HEK293 (cell line): ENCODE results near the gene BRD8.

Experiments used
- ELK4 ChIP-seq: IDR thresholded peaks from 2 replicates; pipeline ENCODE4 v1.6.1; 2011; ENCODE audit warnings: mild to moderate bottlenecking, low read depth, low read length, borderline replicate concordance
- IKZF3 ChIP-seq: fragments of 450-650 bp; IDR thresholded peaks from 2 replicates; pipeline ENCODE4 v1.5.0; 2018; ENCODE audit warnings: missing biosample characterization, mild to moderate bottlenecking, missing genetic modification characterization, moderate library complexity
- KLF7 ChIP-seq: fragments of 450-650 bp; formaldehyde crosslinking; IDR thresholded peaks from 2 replicates; pipeline ENCODE4 v1.5.1; 2016; ENCODE audit warnings: missing biosample characterization, missing genetic modification characterization, borderline replicate concordance
- PBX3 ChIP-seq: sonication (generic); formaldehyde crosslinking; IDR thresholded peaks from 2 replicates; pipeline ENCODE4 v1.8.1; 2022; ENCODE audit warnings: mild to moderate bottlenecking, moderate library complexity, missing genetic modification reagents
- PRDM2 ChIP-seq: fragments of 450-650 bp; formaldehyde crosslinking; IDR thresholded peaks from 2 replicates; pipeline ENCODE4 v1.5.1; 2016; ENCODE audit warnings: missing biosample characterization, missing genetic modification characterization, borderline replicate concordance
- SCRT2 ChIP-seq: fragments of 450-650 bp; formaldehyde crosslinking; IDR thresholded peaks from 2 replicates; pipeline ENCODE4 v1.5.1; 2016; ENCODE audit warnings: missing biosample characterization, missing genetic modification characterization
- SP7 ChIP-seq: fragments of 450-650 bp; formaldehyde crosslinking; IDR thresholded peaks from 2 replicates; pipeline ENCODE4 v1.5.1; 2016; ENCODE audit warnings: missing biosample characterization, missing genetic modification characterization
- TSHZ1 ChIP-seq: fragments of 450-650 bp; formaldehyde crosslinking; IDR thresholded peaks from 2 replicates; pipeline ENCODE4 v1.5.1; 2016; ENCODE audit warnings: missing biosample characterization, missing genetic modification characterization, borderline replicate concordance
- ZBTB21 ChIP-seq: fragments of 450-650 bp; formaldehyde crosslinking; IDR thresholded peaks from 2 replicates; pipeline ENCODE4 v1.5.1; 2017; ENCODE audit warnings: missing biosample characterization, missing genetic modification characterization
- ZBTB49 ChIP-seq: fragments of 450-650 bp; formaldehyde crosslinking; IDR thresholded peaks from 2 replicates; pipeline ENCODE4 v1.5.1; 2016; ENCODE audit warnings: missing biosample characterization, missing genetic modification characterization, low read depth
- ZNF10 ChIP-seq: fragments of 450-650 bp; formaldehyde crosslinking; IDR thresholded peaks from 2 replicates; pipeline ENCODE4 v1.5.1; 2017; ENCODE audit warnings: missing biosample characterization, missing genetic modification characterization
- ZNF132 ChIP-seq: fragments of 450-650 bp; formaldehyde crosslinking; IDR thresholded peaks from 2 replicates; pipeline ENCODE4 v1.5.1; 2017; ENCODE audit warnings: missing biosample characterization, missing genetic modification characterization, borderline replicate concordance
- ZNF169 ChIP-seq: fragments of 450-650 bp; formaldehyde crosslinking; IDR thresholded peaks from 2 replicates; pipeline ENCODE4 v1.5.1; 2016; ENCODE audit warnings: missing biosample characterization, missing genetic modification characterization
- ZNF2 ChIP-seq: fragments of 450-650 bp; formaldehyde crosslinking; IDR thresholded peaks from 2 replicates; pipeline ENCODE4 v1.5.1; 2016; ENCODE audit warnings: missing biosample characterization, missing genetic modification characterization
- ZNF341 ChIP-seq: fragments of 450-650 bp; formaldehyde crosslinking; IDR thresholded peaks from 2 replicates; pipeline ENCODE4; 2016; ENCODE audit warnings: low read depth, missing biosample characterization, missing genetic modification characterization
- ZNF350 ChIP-seq: fragments of 450-650 bp; formaldehyde crosslinking; IDR thresholded peaks from 2 replicates; pipeline ENCODE4 v1.5.0; 2017; ENCODE audit warnings: missing biosample characterization, mild to moderate bottlenecking, missing genetic modification characterization
- ZNF362 ChIP-seq: fragments of 450-650 bp; formaldehyde crosslinking; IDR thresholded peaks from 2 replicates; pipeline ENCODE4 v1.5.1; 2016; ENCODE audit warnings: missing biosample characterization, missing genetic modification characterization
- ZNF366 ChIP-seq: fragments of 450-650 bp; formaldehyde crosslinking; conservative IDR thresholded peaks from 2 replicates; pipeline ENCODE4 v1.5.1; 2016; ENCODE audit warnings: missing biosample characterization, missing genetic modification characterization
- ZNF513 ChIP-seq: fragments of 450-650 bp; IDR thresholded peaks from 2 replicates; pipeline ENCODE4 v1.5.1; 2018; ENCODE audit warnings: missing biosample characterization, missing genetic modification characterization
- ZNF623 ChIP-seq: fragments of 450-650 bp; formaldehyde crosslinking; IDR thresholded peaks from 2 replicates; pipeline ENCODE4 v1.5.1; 2016; ENCODE audit warnings: missing biosample characterization, missing genetic modification characterization
- ZNF639 ChIP-seq: fragments of 450-650 bp; formaldehyde crosslinking; IDR thresholded peaks from 2 replicates; pipeline ENCODE4 v1.5.1; 2016; ENCODE audit warnings: missing biosample characterization, missing genetic modification characterization

BRD8 gene

GRCh38 chr5:138128334-138128733, 50.1 kb downstream of the BRD8 start (continued):
- TF ChIP-seq TSHZ1 (tag by site-specific recombination) (0 out of 2 replicates have a peak, but pooled peaks have one; percentile 33), ZNF132 (tag by site-specific recombination) (no peak), ZNF169 (no peak), ZBTB21 (peak; percentile 67), ZNF366 (tag by site-specific recombination) (peak; percentile 54), PRDM2 (no peak), ZNF623 (tag by site-specific recombination) (no peak), SP7 (peak; percentile 74), ZNF513 (tag by site-specific recombination) (no peak), ZNF341 (tag by site-specific recombination) (no peak), PBX3 (CRISPR knock-in tag) (no peak), ZNF639 (tag by site-specific recombination) (peak; percentile 58; the same call in 1 of the 2 replicates), ZNF350 (tag by site-specific recombination) (no peak), ZNF362 (tag by site-specific recombination) (no peak), ELK4 (no peak), KLF7 (tag by site-specific recombination) (no peak), ZNF10 (tag by site-specific recombination) (no peak), IKZF3 (tag by site-specific recombination) (0 out of 2 replicates have a peak, but pooled peaks have one; percentile 27), SCRT2 (no peak), ZNF2 (no peak), ZBTB49 (tag by site-specific recombination) (no peak)
